GM12872 (cell line): ENCODE measurements around the gene LILRA6.

Experiments used
- TF ChIP-seq, protein P1 (sequence below): IDR thresholded peaks from 3 replicates; pipeline ENCODE4 v1.5.1; 2011; ENCODE audit warnings: low read depth, mild to moderate bottlenecking, low read length, moderate library complexity; ENCODE audit not compliant: insufficient read depth

LILRA6 gene

DNA sequence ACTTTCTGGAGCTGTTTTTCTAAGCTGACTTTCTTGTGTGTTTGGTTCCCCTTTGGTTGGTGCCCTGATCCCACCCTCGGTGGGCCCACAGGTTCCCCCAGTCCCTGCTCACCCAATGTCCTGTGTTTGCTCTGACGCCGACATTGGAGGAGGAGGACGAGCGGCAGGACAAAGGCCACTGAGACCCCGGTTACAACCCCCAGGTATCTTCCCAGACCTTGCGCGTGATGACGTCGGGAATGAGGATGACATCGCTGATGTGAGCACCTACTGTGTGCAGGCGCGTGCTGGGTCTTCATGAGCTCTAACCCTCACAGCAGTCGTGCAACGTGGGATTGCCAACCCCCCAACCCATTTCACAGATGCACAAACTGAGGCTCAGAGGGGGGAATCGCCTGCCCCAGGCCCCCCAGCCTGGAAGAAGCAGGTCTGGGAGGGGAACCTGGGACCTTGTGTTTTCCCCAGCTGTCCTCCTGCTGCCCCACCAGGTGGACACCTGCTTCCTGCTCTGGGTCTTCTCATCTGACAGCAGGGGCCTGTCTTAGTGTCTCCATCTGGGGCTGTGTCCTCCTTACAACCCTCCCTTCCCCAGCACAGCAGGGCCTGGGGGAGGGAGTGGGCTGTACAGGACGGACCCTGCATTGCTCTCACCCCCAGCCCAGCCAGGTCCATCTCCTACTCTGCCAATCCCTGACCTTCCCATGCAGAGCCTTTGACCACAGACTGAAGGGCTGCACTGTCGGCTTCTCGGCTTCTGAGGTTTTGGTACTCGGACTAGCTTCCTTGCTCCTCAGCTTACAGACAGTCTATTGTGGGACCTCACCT, 4.7 kb upstream of the LILRA6 start:
- TF ChIP-seq, protein P1, sequence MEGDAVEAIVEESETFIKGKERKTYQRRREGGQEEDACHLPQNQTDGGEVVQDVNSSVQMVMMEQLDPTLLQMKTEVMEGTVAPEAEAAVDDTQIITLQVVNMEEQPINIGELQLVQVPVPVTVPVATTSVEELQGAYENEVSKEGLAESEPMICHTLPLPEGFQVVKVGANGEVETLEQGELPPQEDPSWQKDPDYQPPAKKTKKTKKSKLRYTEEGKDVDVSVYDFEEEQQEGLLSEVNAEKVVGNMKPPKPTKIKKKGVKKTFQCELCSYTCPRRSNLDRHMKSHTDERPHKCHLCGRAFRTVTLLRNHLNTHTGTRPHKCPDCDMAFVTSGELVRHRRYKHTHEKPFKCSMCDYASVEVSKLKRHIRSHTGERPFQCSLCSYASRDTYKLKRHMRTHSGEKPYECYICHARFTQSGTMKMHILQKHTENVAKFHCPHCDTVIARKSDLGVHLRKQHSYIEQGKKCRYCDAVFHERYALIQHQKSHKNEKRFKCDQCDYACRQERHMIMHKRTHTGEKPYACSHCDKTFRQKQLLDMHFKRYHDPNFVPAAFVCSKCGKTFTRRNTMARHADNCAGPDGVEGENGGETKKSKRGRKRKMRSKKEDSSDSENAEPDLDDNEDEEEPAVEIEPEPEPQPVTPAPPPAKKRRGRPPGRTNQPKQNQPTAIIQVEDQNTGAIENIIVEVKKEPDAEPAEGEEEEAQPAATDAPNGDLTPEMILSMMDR, result no peak

DNA sequence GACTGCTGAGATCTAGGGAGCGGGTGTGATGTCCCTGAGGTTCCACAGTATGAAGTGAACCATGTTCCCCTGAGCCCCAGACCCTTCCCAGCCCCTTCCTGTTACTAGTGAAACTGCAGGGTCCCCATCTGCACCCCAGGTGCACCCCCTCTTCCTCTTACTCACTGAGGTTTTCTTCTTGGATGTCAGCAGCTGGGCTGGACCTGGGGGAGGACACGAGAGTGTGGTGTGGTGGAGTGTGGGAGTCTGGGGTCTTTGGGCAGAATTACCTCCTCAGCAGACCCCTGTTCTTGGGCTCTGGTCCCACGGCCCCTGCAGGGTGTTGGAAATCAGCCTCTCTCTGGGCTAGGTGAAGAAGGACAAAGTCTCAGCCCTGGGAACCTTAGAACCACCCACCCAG, 3.3 kb upstream of the LILRA6 start:
- TF ChIP-seq, protein P1, result no peak

GRCh38 chr19:54233941-54234340, 8.6 kb downstream of the LILRA6 start:
- TF ChIP-seq, protein P1, result no peak

GRCh38 chr19:54231077-54231931, 11.3 kb downstream of the LILRA6 start:
- TF ChIP-seq, protein P1, result peak; percentile 99

DNA sequence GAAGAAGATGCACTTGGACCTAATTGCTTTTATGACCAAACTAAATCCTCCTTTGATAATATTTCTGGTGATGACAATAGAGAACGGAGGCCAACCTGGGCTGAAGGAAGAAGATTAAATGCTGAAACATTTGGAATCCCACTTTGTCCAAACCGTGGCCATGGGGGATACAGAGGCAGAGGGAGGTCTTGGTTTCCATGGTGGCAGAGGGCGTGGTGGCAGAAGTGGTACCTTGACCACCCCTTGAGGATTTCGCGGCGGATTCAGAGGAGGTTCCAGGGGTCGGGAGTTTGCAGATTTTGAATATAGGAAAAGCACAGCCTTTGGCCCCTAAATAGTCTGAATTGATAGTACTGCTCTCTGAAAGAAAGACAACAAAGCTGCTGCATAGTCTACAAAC, 12.6 kb downstream of the LILRA6 start:
- TF ChIP-seq, protein P1, result no peak

GRCh38 chr19:54229146-54229545, 13.4 kb downstream of the LILRA6 start:
- TF ChIP-seq, protein P1, result no peak
